Upper lobe of left lung (tissue), 4 donors: ENCODE measurements around the gene MICA.
"Not testable (repeated sequence)": the region's sequence is repeated elsewhere in the genome, so short reads cannot be mapped to it uniquely, and the experiment has no call there.

ENCODE experiments used
- POLR2A ChIP-seq, 4 donors: fragments of 450-650 bp; IDR thresholded peaks; one replicate each; pipeline ENCODE4 v1.5.1; 2016 to 2017; ENCODE audit warnings: antibody characterized with exemption in 4 of 4, mild to moderate bottlenecking in 2 of 4
- TF ChIP-seq, protein P1 (sequence below), 6 experiments: fragments of 450-650 bp in 4 of 6; fragments of 200-600 bp in 2 of 6; sonication (generic) in 2 of 6; IDR thresholded peaks; one replicate each; pipeline ENCODE4 v1.5.1; 2016 to 2019; ENCODE audit warnings: antibody characterized with exemption in 6 of 6

- TF ChIP-seq, protein P1, sequence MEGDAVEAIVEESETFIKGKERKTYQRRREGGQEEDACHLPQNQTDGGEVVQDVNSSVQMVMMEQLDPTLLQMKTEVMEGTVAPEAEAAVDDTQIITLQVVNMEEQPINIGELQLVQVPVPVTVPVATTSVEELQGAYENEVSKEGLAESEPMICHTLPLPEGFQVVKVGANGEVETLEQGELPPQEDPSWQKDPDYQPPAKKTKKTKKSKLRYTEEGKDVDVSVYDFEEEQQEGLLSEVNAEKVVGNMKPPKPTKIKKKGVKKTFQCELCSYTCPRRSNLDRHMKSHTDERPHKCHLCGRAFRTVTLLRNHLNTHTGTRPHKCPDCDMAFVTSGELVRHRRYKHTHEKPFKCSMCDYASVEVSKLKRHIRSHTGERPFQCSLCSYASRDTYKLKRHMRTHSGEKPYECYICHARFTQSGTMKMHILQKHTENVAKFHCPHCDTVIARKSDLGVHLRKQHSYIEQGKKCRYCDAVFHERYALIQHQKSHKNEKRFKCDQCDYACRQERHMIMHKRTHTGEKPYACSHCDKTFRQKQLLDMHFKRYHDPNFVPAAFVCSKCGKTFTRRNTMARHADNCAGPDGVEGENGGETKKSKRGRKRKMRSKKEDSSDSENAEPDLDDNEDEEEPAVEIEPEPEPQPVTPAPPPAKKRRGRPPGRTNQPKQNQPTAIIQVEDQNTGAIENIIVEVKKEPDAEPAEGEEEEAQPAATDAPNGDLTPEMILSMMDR (IDR thresholded peaks at IDR 0.05), result not testable (repeated sequence)
- not testable (repeated sequence) for TF ChIP-seq POLR2A (IDR thresholded peaks at IDR 0.05)
These were observed 43.8 kb downstream of the MICA start for GRCh38 chr6:31446999-31447789.
